Endothelial cell of umbilical vein (primary cell): ENCODE results near the gene HOXD8. TPM values are rescaled to one million over a fixed set of nuclear protein-coding genes. Genes with fewer than 3 reads are reported as not detected.

Experiments used
- BruUV-seq: library from RNA; stranded (reverse); fragments of 400-500 nt; replicated peaks from 2 replicates; lab custom pipeline; 2021; lab: Mats Ljungman, UMichigan
- CTCF ChIA-PET: fragments of 300-600, 350-600 bp; sonication (Branson Sonifier 250); formaldehyde crosslinking; loops from one replicate; lab custom pipeline; 2021; ENCODE audit warnings: antibody characterized with exemption, inconsistent platforms; lab: Charles Lee
- POLR2A ChIA-PET: fragments of 300-600, 350-600 bp; sonication (Branson Sonifier 250); formaldehyde crosslinking; loops from one replicate; lab custom pipeline; 2021; ENCODE audit warnings: antibody characterized with exemption, inconsistent platforms; lab: Charles Lee
- DNase-seq: peaks from one replicate; pipeline ENCODE4 v3.0.0-alpha.2; 2011; ENCODE audit warnings: low read depth, low spot score
- FAIRE-seq: peaks from 2 replicates; lab custom pipeline; 2011; peaks lifted over from hg19 to GRCh38; lab: Jason Lieb, UNC
- H2AFZ ChIP-seq: 2 replicates; pipeline ENCODE4 v1.6.0; 2012; ENCODE audit warnings: low read depth, low read length, control low read depth, inconsistent platforms
- H3K27ac ChIP-seq: 2 replicates; pipeline ENCODE4 v1.5.1; 2011; ENCODE audit warnings: low read depth, mild to moderate bottlenecking, control low read depth, low read length, moderate library complexity; ENCODE audit not compliant: insufficient read depth
- H3K27me3 ChIP-seq, 2 experiments: 2 replicates each; pipeline versions ENCODE4 v1.6.0 to v1.6.1; 2011; ENCODE audit warnings: low read length in 2 of 2, mixed read lengths in 1 of 2; ENCODE audit not compliant: control insufficient read depth in 2 of 2, insufficient read depth in 2 of 2
- H3K36me3 ChIP-seq, 2 experiments: 2 replicates in 1 of 2; 3 replicates in 1 of 2; pipeline ENCODE4 v1.5.1; 2011; ENCODE audit warnings: low read length in 2 of 2, mild to moderate bottlenecking in 1 of 2, moderate library complexity in 1 of 2; ENCODE audit not compliant: control insufficient read depth in 2 of 2, insufficient read depth in 2 of 2; ENCODE audit errors: extremely low read depth in 1 of 2
- H3K4me1 ChIP-seq: 3 replicates; pipeline ENCODE4 v1.5.1; 2011; ENCODE audit warnings: mild to moderate bottlenecking, low read length; ENCODE audit not compliant: control insufficient read depth, insufficient read depth; ENCODE audit errors: extremely low read depth
- H3K4me2 ChIP-seq: 2 replicates; pipeline ENCODE4 v1.6.1; 2011; ENCODE audit warnings: low read length, control low read depth, mixed read lengths; ENCODE audit not compliant: insufficient read depth
- H3K4me3 ChIP-seq, 3 experiments: fragments of 200-600 bp in 1 of 3; sonication (generic), shearing (Covaris generic) in 1 of 3; replicated peaks in 1 of 3; 2 replicates each; pipeline ENCODE4 v1.5.1; 2011 to 2016; ENCODE audit warnings: control low read depth in 3 of 3, low read length in 3 of 3, mild to moderate bottlenecking in 2 of 3, inconsistent platforms in 1 of 3, low read depth in 1 of 3, moderate library complexity in 1 of 3; ENCODE audit not compliant: insufficient read depth in 1 of 3
- H3K79me2 ChIP-seq: 2 replicates; pipeline ENCODE4 v1.6.0; 2012; ENCODE audit warnings: low read length, inconsistent platforms; ENCODE audit not compliant: control insufficient read depth, insufficient read depth
- H3K9ac ChIP-seq: replicated peaks from 2 replicates; pipeline ENCODE3; 2011; ENCODE audit warnings: low read length, control low read depth; ENCODE audit not compliant: insufficient read depth; ENCODE audit errors: extremely low read depth
- H3K9me1 ChIP-seq: replicated peaks from 3 replicates; pipeline ENCODE4 v1.6.0; 2011; ENCODE audit warnings: mild to moderate bottlenecking, low read length; ENCODE audit not compliant: control insufficient read depth, insufficient read depth; ENCODE audit errors: extremely low read depth
- H3K9me3 ChIP-seq: replicated peaks from 2 replicates; pipeline ENCODE4 v1.5.1; 2012; ENCODE audit warnings: low read length, inconsistent platforms; ENCODE audit not compliant: control insufficient read depth, insufficient read depth
- H4K20me1 ChIP-seq: replicated peaks from 2 replicates; pipeline ENCODE3; 2011; ENCODE audit warnings: mild to moderate bottlenecking, low read length; ENCODE audit not compliant: control insufficient read depth, insufficient read depth; ENCODE audit errors: extremely low read depth
- EZH2 ChIP-seq: IDR thresholded peaks from 2 replicates; pipeline ENCODE4 v1.6.1; 2012; ENCODE audit warnings: borderline replicate concordance, low read depth, mild to moderate bottlenecking, moderate library complexity, low read length, inconsistent platforms; ENCODE audit not compliant: severe bottlenecking
- FOS ChIP-seq: IDR thresholded peaks from 2 replicates; pipeline ENCODE4 v1.6.1; 2011; ENCODE audit warnings: mild to moderate bottlenecking, low read length, moderate library complexity, borderline replicate concordance; ENCODE audit not compliant: insufficient read depth
- GATA2 ChIP-seq: IDR thresholded peaks from 2 replicates; pipeline ENCODE4 v1.7.0; 2011; ENCODE audit warnings: low read depth, mild to moderate bottlenecking, moderate library complexity, mixed read lengths, low read length; ENCODE audit not compliant: insufficient read length, insufficient read depth
- JUN ChIP-seq: IDR thresholded peaks from 2 replicates; pipeline ENCODE4 v1.6.1; 2011; ENCODE audit warnings: borderline replicate concordance, low read depth; ENCODE audit not compliant: insufficient read length, insufficient read depth
- MYC ChIP-seq: IDR thresholded peaks from one replicate; pipeline ENCODE4 v1.6.1; 2011; ENCODE audit warnings: mild to moderate bottlenecking, low read depth, low read length
- POLR2A ChIP-seq: IDR thresholded peaks from 2 replicates; pipeline ENCODE4 v1.6.1; 2012; ENCODE audit warnings: low read depth, mild to moderate bottlenecking, control low read depth, low read length
- POLR2AphosphoS5 ChIP-seq: IDR thresholded peaks from 2 replicates; pipeline ENCODE4 v1.6.1; 2012; ENCODE audit warnings: low read depth, mild to moderate bottlenecking, control low read depth, low read length, moderate library complexity; ENCODE audit not compliant: insufficient read depth
- dilution Hi-C: fragments of 300-500 bp; cut with MboI; formaldehyde crosslinking; loops from one replicate; pipeline ENCODE4 v1.15.0; 2019; ENCODE audit warnings: low sequenced_read_pairs; ENCODE audit not compliant: extremely low pct_ligation_motif_present
- intact Hi-C: fragments of 100-400 bp; cut with micrococcal nuclease; formaldehyde crosslinking; loops from one replicate; pipeline ENCODE4 v1.10.0; 2022
- polyA plus RNA-seq, 4 experiments: library from polyadenylated mRNA; depleted of rRNA in 3 of 4; stranded (reverse) in 3 of 4; unstranded in 1 of 4; fragments of >200 nt; gene quantifications; 2 replicates each; pipeline versions ENCODE4 v1.2.1 to v1.2.3, GENCODE V29; 2011 to 2012; ENCODE audit warnings: missing spikeins in 1 of 4
- total RNA-seq: library from RNA; stranded (reverse); gene quantifications from 2 replicates; pipeline ENCODE4 v1.2.3, GENCODE V29; 2021
- TF ChIP-seq, protein P1 (sequence below), 2 donors: IDR thresholded peaks; 1 replicate in 1 of 2; 2 replicates in 1 of 2; pipeline ENCODE4 v1.5.1; 2011; ENCODE audit warnings: low read length in 2 of 2, mild to moderate bottlenecking in 2 of 2, moderate library complexity in 2 of 2, control low read depth in 1 of 2, inconsistent platforms in 1 of 2, low read depth in 1 of 2; ENCODE audit not compliant: insufficient read depth in 1 of 2; ENCODE audit errors: extremely low read depth in 1 of 2
- TF ChIP-seq, protein P2 (sequence below): IDR thresholded peaks from 2 replicates; pipeline ENCODE4 v1.6.1; 2011; ENCODE audit not compliant: insufficient read depth, insufficient read length

The HOXD8 gene
- total and polyA plus RNA-seq, 2 donors (not counting 3 experiments of a cell fraction or from before 2014, with no cell fraction given), result 6.4 to 15.6 TPM

DNA sequence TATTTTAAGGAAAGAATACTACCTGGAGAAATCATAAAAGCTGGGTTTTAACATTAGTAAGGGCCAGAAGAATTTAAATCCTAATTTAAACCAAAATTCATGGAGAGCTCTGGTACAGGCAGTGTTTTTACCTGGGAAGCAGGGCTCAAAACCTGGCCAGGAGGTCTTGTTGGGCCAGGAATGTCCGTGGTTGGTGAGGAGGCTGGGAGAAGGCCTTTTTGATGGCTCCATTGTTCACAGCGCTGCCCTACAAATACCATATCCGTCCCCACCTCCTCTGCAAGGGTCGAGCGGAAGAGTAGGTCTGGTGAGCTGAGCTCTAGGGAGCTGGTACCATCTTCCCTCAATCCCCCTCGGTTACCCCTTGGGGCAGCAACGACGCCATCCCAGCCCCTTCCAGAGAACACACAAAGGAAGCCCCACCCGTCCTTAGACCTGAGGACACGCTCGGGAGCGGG is 48.1 kb downstream of the HOXD8 start:
- DNase-seq (no peak), FAIRE-seq (peak; percentile 49)
- H2AFZ ChIP-seq, result peak overlapping the region; percentile 95
- no peaks in the 10 kb centered on the region for H3K36me3 ChIP-seq
- peak overlapping the region; percentile 1 to 49 (median 48) for H3K4me3 ChIP-seq
- H3K4me1 ChIP-seq, result peaks cover 30% of the 10 kb centered on the region
- ChIA-PET POLR2A (interaction anchor here (1.7 to 2.0 kb wide), 2 partner anchors 10 to 11 kb away, joined by 6 to 7 read pairs; partner anchors contain the start of gene HOXD1), CTCF (interaction anchor here (0.9 to 6.6 kb wide), 5 partner anchors 10 to 474 kb away, joined by 3 to 58 read pairs (median 3); no protein-coding TSS in a partner anchor)
- H3K27ac ChIP-seq, result peak overlapping the region; percentile 77
- TF ChIP-seq POLR2AphosphoS5 (no peak), GATA2 (no peak), POLR2A (no peak), MYC (no peak), FOS (no peak), JUN (no peak), EZH2 (no peak)
- TF ChIP-seq, protein P1, sequence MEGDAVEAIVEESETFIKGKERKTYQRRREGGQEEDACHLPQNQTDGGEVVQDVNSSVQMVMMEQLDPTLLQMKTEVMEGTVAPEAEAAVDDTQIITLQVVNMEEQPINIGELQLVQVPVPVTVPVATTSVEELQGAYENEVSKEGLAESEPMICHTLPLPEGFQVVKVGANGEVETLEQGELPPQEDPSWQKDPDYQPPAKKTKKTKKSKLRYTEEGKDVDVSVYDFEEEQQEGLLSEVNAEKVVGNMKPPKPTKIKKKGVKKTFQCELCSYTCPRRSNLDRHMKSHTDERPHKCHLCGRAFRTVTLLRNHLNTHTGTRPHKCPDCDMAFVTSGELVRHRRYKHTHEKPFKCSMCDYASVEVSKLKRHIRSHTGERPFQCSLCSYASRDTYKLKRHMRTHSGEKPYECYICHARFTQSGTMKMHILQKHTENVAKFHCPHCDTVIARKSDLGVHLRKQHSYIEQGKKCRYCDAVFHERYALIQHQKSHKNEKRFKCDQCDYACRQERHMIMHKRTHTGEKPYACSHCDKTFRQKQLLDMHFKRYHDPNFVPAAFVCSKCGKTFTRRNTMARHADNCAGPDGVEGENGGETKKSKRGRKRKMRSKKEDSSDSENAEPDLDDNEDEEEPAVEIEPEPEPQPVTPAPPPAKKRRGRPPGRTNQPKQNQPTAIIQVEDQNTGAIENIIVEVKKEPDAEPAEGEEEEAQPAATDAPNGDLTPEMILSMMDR (IDR thresholded peaks at IDR 0.05; ENCODE audit: extremely low read depth in 1 of 2, insufficient read depth in 1 of 2, low read depth in 1 of 2, low read length in 2 of 2), result no peak
- TF ChIP-seq, protein P2, sequence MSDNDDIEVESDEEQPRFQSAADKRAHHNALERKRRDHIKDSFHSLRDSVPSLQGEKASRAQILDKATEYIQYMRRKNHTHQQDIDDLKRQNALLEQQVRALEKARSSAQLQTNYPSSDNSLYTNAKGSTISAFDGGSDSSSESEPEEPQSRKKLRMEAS, result no peak
- TSS peak; percentile 22 for BruUV-seq
- no peaks in the 10 kb centered on the region for H3K79me2 ChIP-seq
- intact Hi-C loops (loop anchor here (1.0 to 5.0 kb wide), 6 partner anchors 11 to 340 kb away; partner anchors contain the start of genes HOXD1 and MTX2), dilution Hi-C loops (no loop called here)
- no peaks in the 10 kb centered on the region for H3K9me3 ChIP-seq
- H3K9me1 ChIP-seq, result no peaks in the 10 kb centered on the region
- peak overlapping the region; percentile 79 for H3K4me2 ChIP-seq
- H3K9ac ChIP-seq, result peak overlapping the region; percentile 73
- H4K20me1 ChIP-seq, result no peaks in the 10 kb centered on the region
- H3K27me3 ChIP-seq, result no peaks in the 10 kb centered on the region
